IMR-90 (cell line): Measurements from ENCODE around the gene SMARCD1. TPM values are rescaled to one million over a fixed set of nuclear protein-coding genes. Genes with fewer than 3 reads are reported as not detected.

ENCODE experiments used
- ATAC-seq: fragments of 200-7000 bp; cut with Tn5 transposase; 2 replicates; pipeline ENCODE4 v1.9.1; 2020; ENCODE audit warnings: low read depth, mild to moderate bottlenecking, moderate library complexity
- BruUV-seq: library from RNA; stranded (reverse); fragments of 400-500 nt; replicated peaks from 2 replicates; lab custom pipeline; 2021; lab: Mats Ljungman, UMichigan
- CTCF ChIA-PET: fragments of 300-600 bp; formaldehyde crosslinking; extraction: SDS; loops from one replicate; lab custom pipeline; 2021; ENCODE audit warnings: antibody characterized with exemption; lab: Yijun Ruan, JAX
- POLR2A ChIA-PET: fragments of 300-600 bp; sonication (Branson Sonifier 250); formaldehyde crosslinking; loops from one replicate; lab custom pipeline; 2022; ENCODE audit warnings: antibody characterized with exemption; ENCODE audit not compliant: unreplicated experiment; lab: Charles Lee
- DNase-seq: peaks from one replicate; pipeline ENCODE4 v3.0.0; 2013
- H2AFZ ChIP-seq: replicated peaks from 2 replicates; pipeline ENCODE3; 2013; ENCODE audit warnings: low read length, mild to moderate bottlenecking; ENCODE audit not compliant: poor library complexity
- H2AK5ac ChIP-seq: 2 replicates; pipeline ENCODE4 v1.6.1; 2013; ENCODE audit warnings: low read depth, low read length, inconsistent platforms
- H2AK9ac ChIP-seq: replicated peaks from 2 replicates; pipeline ENCODE3; 2013; ENCODE audit warnings: mild to moderate bottlenecking, low read depth, low read length, moderate library complexity; ENCODE audit not compliant: poor library complexity
- H2BK120ac ChIP-seq: 2 replicates; pipeline ENCODE4 v1.6.1; 2013; ENCODE audit warnings: low read depth, low read length, inconsistent platforms
- H2BK15ac ChIP-seq: 3 replicates; pipeline ENCODE4 v1.6.1; 2013; ENCODE audit warnings: low read depth, low read length, inconsistent platforms
- H2BK20ac ChIP-seq: 2 replicates; pipeline ENCODE4 v1.6.1; 2013; ENCODE audit warnings: low read depth, mild to moderate bottlenecking, inconsistent platforms, low read length, moderate library complexity
- H2BK5ac ChIP-seq: 2 replicates; pipeline ENCODE4 v1.6.1; 2013; ENCODE audit warnings: mild to moderate bottlenecking, low read depth, low read length, inconsistent platforms; ENCODE audit not compliant: poor library complexity, severe bottlenecking
- H3K14ac ChIP-seq: replicated peaks from 2 replicates; pipeline ENCODE4 v1.6.1; 2013; ENCODE audit warnings: low read depth, low read length, inconsistent platforms
- H3K18ac ChIP-seq: 2 replicates; pipeline ENCODE4 v1.6.1; 2013; ENCODE audit warnings: low read depth, low read length, control low read depth
- H3K23ac ChIP-seq: 2 replicates; pipeline ENCODE4 v1.6.1; 2013; ENCODE audit warnings: low read depth, low read length, inconsistent platforms
- H3K27ac ChIP-seq: 2 replicates; pipeline ENCODE4 v1.5.1; 2013; ENCODE audit warnings: mild to moderate bottlenecking, control low read depth, low read length; ENCODE audit not compliant: insufficient read depth
- H3K27me3 ChIP-seq: 2 replicates; pipeline ENCODE4 v1.6.1; 2013; ENCODE audit warnings: low read length; ENCODE audit not compliant: control insufficient read depth, insufficient read depth
- H3K36me3 ChIP-seq: 2 replicates; pipeline ENCODE4 v1.6.1; 2013; ENCODE audit warnings: low read length, mixed read lengths; ENCODE audit not compliant: control insufficient read depth, insufficient read depth
- H3K4ac ChIP-seq: 2 replicates; pipeline ENCODE4 v1.6.1; 2013; ENCODE audit warnings: low read depth, low read length, inconsistent platforms
- H3K4me1 ChIP-seq: 2 replicates; pipeline ENCODE4 v1.6.1; 2013; ENCODE audit warnings: low read length, mixed read lengths; ENCODE audit not compliant: control insufficient read depth, insufficient read depth
- H3K4me2 ChIP-seq: 2 replicates; pipeline ENCODE4 v1.6.1; 2013; ENCODE audit warnings: low read depth, mild to moderate bottlenecking, control low read depth, low read length, moderate library complexity
- H3K4me3 ChIP-seq: 2 replicates; pipeline ENCODE4 v1.5.1; 2013; ENCODE audit warnings: low read depth, mild to moderate bottlenecking, control low read depth, low read length, moderate library complexity; ENCODE audit not compliant: insufficient read depth
- H3K56ac ChIP-seq: 2 replicates; pipeline ENCODE4 v1.6.1; 2013; ENCODE audit warnings: low read length, inconsistent platforms; ENCODE audit not compliant: insufficient read depth; ENCODE audit errors: extremely low read depth
- H3K79me1 ChIP-seq, 2 experiments: 2 replicates each; pipeline ENCODE4 v1.6.1; 2013; ENCODE audit warnings: low read length in 2 of 2, inconsistent platforms in 1 of 2, low read depth in 1 of 2
- H3K9ac ChIP-seq: 2 replicates; pipeline ENCODE4 v1.6.1; 2013; ENCODE audit warnings: low read depth, low read length, control low read depth
- H3K9me1 ChIP-seq: 2 replicates; pipeline ENCODE4 v1.6.1; 2013; ENCODE audit warnings: low read length, inconsistent platforms; ENCODE audit not compliant: insufficient read depth
- H3K9me3 ChIP-seq: 2 replicates; pipeline ENCODE4 v1.6.1; 2013; ENCODE audit warnings: low read length; ENCODE audit not compliant: control insufficient read depth, insufficient read depth
- H4K20me1 ChIP-seq: 2 replicates; pipeline ENCODE4 v1.6.1; 2013; ENCODE audit warnings: low read length, inconsistent platforms; ENCODE audit not compliant: insufficient read depth
- H4K5ac ChIP-seq: 2 replicates; pipeline ENCODE4 v1.6.1; 2013; ENCODE audit warnings: mild to moderate bottlenecking, low read depth, low read length, control low read depth
- H4K8ac ChIP-seq, 2 experiments: 2 replicates each; pipeline ENCODE4 v1.6.1; 2013; ENCODE audit warnings: low read depth in 2 of 2, low read length in 2 of 2, control low read depth in 1 of 2, inconsistent platforms in 1 of 2
- H4K91ac ChIP-seq: 2 replicates; pipeline ENCODE4 v1.6.1; 2013; ENCODE audit warnings: low read depth, low read length, inconsistent platforms; ENCODE audit not compliant: insufficient read depth
- BHLHE40 ChIP-seq: fragments of 150-350 bp; IDR thresholded peaks from 2 replicates; pipeline ENCODE4 v1.6.1; 2016; ENCODE audit warnings: mild to moderate bottlenecking, low read depth, low read length
- CEBPB ChIP-seq: IDR thresholded peaks from 2 replicates; pipeline ENCODE4 v1.6.1; 2012; ENCODE audit warnings: low read depth, low read length, improper control_type of control experiment
- CHD1 ChIP-seq: IDR thresholded peaks from 2 replicates; pipeline ENCODE4 v1.6.1; 2012; ENCODE audit warnings: low read depth, low read length, improper control_type of control experiment
- FOS ChIP-seq: fragments of 150-350 bp; IDR thresholded peaks from 2 replicates; pipeline ENCODE4 v1.6.1; 2016; ENCODE audit warnings: low read depth, low read length
- MAFK ChIP-seq: IDR thresholded peaks from 2 replicates; pipeline ENCODE4 v1.6.1; 2012; ENCODE audit warnings: low read depth, low read length, improper control_type of control experiment
- MAZ ChIP-seq: IDR thresholded peaks from 2 replicates; pipeline ENCODE4 v1.6.1; 2012; ENCODE audit warnings: low read depth, mild to moderate bottlenecking, low read length, improper control_type of control experiment, moderate library complexity, borderline replicate concordance
- MXI1 ChIP-seq: IDR thresholded peaks from 2 replicates; pipeline ENCODE4 v1.6.1; 2012; ENCODE audit warnings: low read depth, mild to moderate bottlenecking, low read length, moderate library complexity, borderline replicate concordance
- NFE2L2 ChIP-seq: fragments of 150-350 bp; IDR thresholded peaks from 2 replicates; pipeline ENCODE4 v1.6.1; 2016; ENCODE audit warnings: low read depth, mild to moderate bottlenecking, low read length
- POLR2A ChIP-seq: IDR thresholded peaks from 2 replicates; pipeline ENCODE4 v1.6.1; 2012; ENCODE audit warnings: mild to moderate bottlenecking, low read depth, low read length
- RCOR1 ChIP-seq: IDR thresholded peaks from 2 replicates; pipeline ENCODE4 v1.6.1; 2012; ENCODE audit warnings: mild to moderate bottlenecking, low read length, improper control_type of control experiment; ENCODE audit not compliant: insufficient replicate concordance
- RFX5 ChIP-seq: IDR thresholded peaks from 2 replicates; pipeline ENCODE4 v1.8.0; 2012; ENCODE audit warnings: low read depth, mild to moderate bottlenecking, low read length, moderate library complexity
- SMC3 ChIP-seq: fragments of 150-350 bp; IDR thresholded peaks from 2 replicates; pipeline ENCODE4 v1.6.1; 2016; ENCODE audit warnings: low read depth, mild to moderate bottlenecking, antibody characterized with exemption, low read length, moderate library complexity
- WGBS, 2 experiments: methylation state at CpG; one replicate each; pipeline versions ENCODE4 v1.1.5 to v1.1.7; 2013; ENCODE audit warnings: missing lambda C conversion rate in 2 of 2; ENCODE audit not compliant: insufficient read length in 1 of 2; ENCODE audit errors: extremely low coverage in 2 of 2; 5-methylcytosine and 5-hydroxymethylcytosine counted together
- dilution Hi-C: fragments of 300-500 bp; cut with HindIII; formaldehyde crosslinking; loops from one replicate; pipeline ENCODE4 v1.14.3; 2018; ENCODE audit warnings: low sequenced_read_pairs; ENCODE audit not compliant: unreplicated experiment
- in situ Hi-C: fragments of 300-500 bp; cut with MboI; formaldehyde crosslinking; loops from 3 replicates; pipeline ENCODE4 v1.14.3; 2019; ENCODE audit warnings: low sequenced_read_pairs, inconsistent platforms, mixed read lengths
- intact Hi-C: fragments of 100-400 bp; cut with micrococcal nuclease; formaldehyde crosslinking; loops from 2 replicates; pipeline ENCODE4 v1.10.0; 2022
- polyA plus RNA-seq, 3 experiments: library from polyadenylated mRNA; depleted of rRNA; stranded (reverse); fragments of >200 nt; gene quantifications; 2 replicates each; pipeline ENCODE4 v1.2.3, GENCODE V29; 2012; ENCODE audit warnings: low replicate concordance in 1 of 3
- total RNA-seq: library from RNA; depleted of rRNA; stranded (reverse); fragments of >200 nt; gene quantifications from 2 replicates; pipeline ENCODE4 v1.2.3, GENCODE V29; 2012
- TF ChIP-seq, protein P1 (sequence below): fragments of 150-350 bp; IDR thresholded peaks from 2 replicates; pipeline ENCODE4 v1.6.1; 2017; ENCODE audit warnings: mild to moderate bottlenecking, antibody characterized with exemption, low read length, low read depth
- TF ChIP-seq, protein P2 (sequence below): fragments of 150-350 bp; IDR thresholded peaks from 2 replicates; pipeline ENCODE4 v1.6.1; 2016; ENCODE audit warnings: low read depth, mild to moderate bottlenecking, low read length, moderate library complexity, borderline replicate concordance
- TF ChIP-seq, protein P3 (sequence below): conservative IDR thresholded peaks from 2 replicates; pipeline ENCODE4 v1.5.1; 2012; ENCODE audit warnings: mild to moderate bottlenecking, low read depth, low read length, improper control_type of control experiment

SMARCD1 gene
- total and polyA plus RNA-seq, 2 of the 4 experiments (the other 2 are of a cell fraction) = 28.1 to 47.9 TPM

- Histone ChIP-seq H3K9me3 (no peaks in the 10 kb centered on the region), H3K56ac (peak overlapping the region; percentile 1; the same call in 1 of the 2 replicates), H2BK120ac (no peak overlapping the region), H2AFZ (no peak overlapping the region), H4K5ac (no peak overlapping the region), H2AK9ac (no peak overlapping the region), H3K4me2 (no peak overlapping the region), H2BK5ac (no peak overlapping the region), H3K4ac (no peak overlapping the region), H3K9ac (no peak overlapping the region), H3K9me1 (no peaks in the 10 kb centered on the region), H3K36me3 (no peaks in the 10 kb centered on the region), H3K18ac (no peak overlapping the region), H3K14ac (0 out of 2 replicates have a peak overlapping the region, but pooled peaks have one; percentile 16), H2BK15ac (no peak overlapping the region), H2AK5ac (no peak overlapping the region), H3K79me1 (no peaks in the 10 kb centered on the region), H2BK20ac (no peak overlapping the region), H3K4me1 (peaks cover 3% of the 10 kb centered on the region; the same call in 1 of the 2 replicates), H4K20me1 (no peaks in the 10 kb centered on the region; the same call in 1 of the 2 replicates), H4K8ac (no peak overlapping the region; a peak in 1 of 4 replicates), H3K4me3 (no peak overlapping the region), H3K23ac (no peak overlapping the region; the same call in 1 of the 2 replicates), H3K27me3 (no peaks in the 10 kb centered on the region), H4K91ac (no peak overlapping the region), H3K27ac (no peak overlapping the region)
- dilution Hi-C loops = no loop called here
- CTCF ChIA-PET = interaction anchor here (0.8 kb wide), 1 partner anchor 32 kb away, joined by 3 read pairs; no protein-coding TSS in a partner anchor
- POLR2A ChIA-PET = no interaction called here
- ATAC-seq (no peak), DNase-seq (no peak)
- no TSS peak for BruUV-seq
- 100% methylated on average over 1 of the region's 1 CpG; no CpG with 5 or more reads in 1 of the 2 experiments for WGBS, 2 experiments
- in situ Hi-C loops = no loop called here
- no peak for TF ChIP-seq CEBPB
- no peak for TF ChIP-seq CHD1
- no peak for TF ChIP-seq MAZ
- TF ChIP-seq MXI1 = no peak
- no peak for TF ChIP-seq BHLHE40
- no peak for TF ChIP-seq NFE2L2
- TF ChIP-seq MAFK = no peak
- TF ChIP-seq, protein P1, sequence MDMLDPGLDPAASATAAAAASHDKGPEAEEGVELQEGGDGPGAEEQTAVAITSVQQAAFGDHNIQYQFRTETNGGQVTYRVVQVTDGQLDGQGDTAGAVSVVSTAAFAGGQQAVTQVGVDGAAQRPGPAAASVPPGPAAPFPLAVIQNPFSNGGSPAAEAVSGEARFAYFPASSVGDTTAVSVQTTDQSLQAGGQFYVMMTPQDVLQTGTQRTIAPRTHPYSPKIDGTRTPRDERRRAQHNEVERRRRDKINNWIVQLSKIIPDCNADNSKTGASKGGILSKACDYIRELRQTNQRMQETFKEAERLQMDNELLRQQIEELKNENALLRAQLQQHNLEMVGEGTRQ = no peak
- no peak for TF ChIP-seq RCOR1
- TF ChIP-seq, protein P2, sequence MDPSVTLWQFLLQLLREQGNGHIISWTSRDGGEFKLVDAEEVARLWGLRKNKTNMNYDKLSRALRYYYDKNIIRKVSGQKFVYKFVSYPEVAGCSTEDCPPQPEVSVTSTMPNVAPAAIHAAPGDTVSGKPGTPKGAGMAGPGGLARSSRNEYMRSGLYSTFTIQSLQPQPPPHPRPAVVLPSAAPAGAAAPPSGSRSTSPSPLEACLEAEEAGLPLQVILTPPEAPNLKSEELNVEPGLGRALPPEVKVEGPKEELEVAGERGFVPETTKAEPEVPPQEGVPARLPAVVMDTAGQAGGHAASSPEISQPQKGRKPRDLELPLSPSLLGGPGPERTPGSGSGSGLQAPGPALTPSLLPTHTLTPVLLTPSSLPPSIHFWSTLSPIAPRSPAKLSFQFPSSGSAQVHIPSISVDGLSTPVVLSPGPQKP = no peak
- TF ChIP-seq SMC3 = no peak
- no peak for TF ChIP-seq POLR2A
- TF ChIP-seq, protein P3, sequence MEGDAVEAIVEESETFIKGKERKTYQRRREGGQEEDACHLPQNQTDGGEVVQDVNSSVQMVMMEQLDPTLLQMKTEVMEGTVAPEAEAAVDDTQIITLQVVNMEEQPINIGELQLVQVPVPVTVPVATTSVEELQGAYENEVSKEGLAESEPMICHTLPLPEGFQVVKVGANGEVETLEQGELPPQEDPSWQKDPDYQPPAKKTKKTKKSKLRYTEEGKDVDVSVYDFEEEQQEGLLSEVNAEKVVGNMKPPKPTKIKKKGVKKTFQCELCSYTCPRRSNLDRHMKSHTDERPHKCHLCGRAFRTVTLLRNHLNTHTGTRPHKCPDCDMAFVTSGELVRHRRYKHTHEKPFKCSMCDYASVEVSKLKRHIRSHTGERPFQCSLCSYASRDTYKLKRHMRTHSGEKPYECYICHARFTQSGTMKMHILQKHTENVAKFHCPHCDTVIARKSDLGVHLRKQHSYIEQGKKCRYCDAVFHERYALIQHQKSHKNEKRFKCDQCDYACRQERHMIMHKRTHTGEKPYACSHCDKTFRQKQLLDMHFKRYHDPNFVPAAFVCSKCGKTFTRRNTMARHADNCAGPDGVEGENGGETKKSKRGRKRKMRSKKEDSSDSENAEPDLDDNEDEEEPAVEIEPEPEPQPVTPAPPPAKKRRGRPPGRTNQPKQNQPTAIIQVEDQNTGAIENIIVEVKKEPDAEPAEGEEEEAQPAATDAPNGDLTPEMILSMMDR = no peak
- TF ChIP-seq FOS = no peak
- TF ChIP-seq RFX5 = no peak
- intact Hi-C loops = loop anchor here (1.0 to 2.0 kb wide), 2 partner anchors 100 to 239 kb away; no protein-coding TSS in a partner anchor
Observed at GRCh38 chr12:50075808-50076170, 9.4 kb upstream of the SMARCD1 start.
